ENCODE results near the gene C1orf141. TPM values are rescaled to one million over a fixed set of nuclear protein-coding genes. Genes with fewer than 3 reads are reported as not detected.

The C1orf141 gene
- total and polyA plus RNA-seq, 2 donors (not counting 3 experiments of a cell fraction or from before 2014, with no cell fraction given): not detected

DNA sequence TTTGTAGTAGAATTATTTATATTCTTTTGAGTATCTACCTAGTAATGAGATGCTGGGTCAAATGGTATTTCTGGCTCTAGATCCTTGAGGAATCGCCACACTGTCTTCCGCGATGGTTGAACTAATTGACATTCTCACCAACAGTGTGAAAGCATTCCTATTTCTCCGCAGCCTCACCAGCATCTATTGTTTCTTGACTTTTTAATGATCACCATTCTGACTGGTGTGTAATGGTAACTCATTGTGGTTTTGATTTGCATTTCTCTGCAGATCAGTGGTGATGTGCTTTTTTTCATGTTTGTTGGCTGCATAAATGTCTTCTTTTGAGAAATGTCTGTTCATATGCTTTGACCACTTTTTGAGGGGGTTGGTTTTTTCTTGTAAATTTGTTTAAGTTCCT is 16.2 kb upstream of the C1orf141 start:
- DNase-seq (ENCODE audit: low read depth, low spot score) (no peak), FAIRE-seq (no peak)
- Histone ChIP-seq H3K9me1 (replicated peaks; ENCODE audit: control insufficient read depth, extremely low read depth, insufficient read depth, low read length) (no peaks in the 10 kb centered on the region), H3K27ac (ENCODE audit: insufficient read depth, low read depth, low read length) (no peak overlapping the region), H3K36me3 (ENCODE audit: control insufficient read depth in 2 of 2, extremely low read depth in 1 of 2, insufficient read depth in 2 of 2, low read length in 2 of 2) (no peaks in the 10 kb centered on the region), H3K4me3 (replicated peaks in 1 of 3; ENCODE audit: insufficient read depth in 1 of 3, low read depth in 1 of 3, low read length in 3 of 3) (no peak overlapping the region), H3K79me2 (ENCODE audit: control insufficient read depth, insufficient read depth, low read length) (no peaks in the 10 kb centered on the region), H3K9me3 (replicated peaks; ENCODE audit: control insufficient read depth, insufficient read depth, low read length) (no peaks in the 10 kb centered on the region), H3K4me2 (ENCODE audit: insufficient read depth, low read length) (no peak overlapping the region), H3K4me1 (ENCODE audit: control insufficient read depth, extremely low read depth, insufficient read depth, low read length) (no peaks in the 10 kb centered on the region), H4K20me1 (replicated peaks; ENCODE audit: control insufficient read depth, extremely low read depth, insufficient read depth, low read length) (no peaks in the 10 kb centered on the region), H3K9ac (replicated peaks; ENCODE audit: extremely low read depth, insufficient read depth, low read length) (no peak overlapping the region), H3K27me3 (ENCODE audit: control insufficient read depth in 2 of 2, insufficient read depth in 2 of 2, low read length in 2 of 2) (peaks cover 0 to 5% of the 10 kb centered on the region in 2 experiments), H2AFZ (ENCODE audit: low read depth, low read length) (no peak overlapping the region)
- intact Hi-C loops (cut with micrococcal nuclease) (no loop called here), dilution Hi-C loops (cut with MboI; ENCODE audit: extremely low pct_ligation_motif_present, low sequenced_read_pairs) (no loop called here)
- POLR2A ChIA-PET: no interaction called here
- BruUV-seq (replicated peaks): no TSS peak
- no peak for TF ChIP-seq GATA2 (IDR thresholded peaks at IDR 0.05; ENCODE audit: insufficient read depth, insufficient read length, low read depth, low read length)
- TF ChIP-seq, protein P1, sequence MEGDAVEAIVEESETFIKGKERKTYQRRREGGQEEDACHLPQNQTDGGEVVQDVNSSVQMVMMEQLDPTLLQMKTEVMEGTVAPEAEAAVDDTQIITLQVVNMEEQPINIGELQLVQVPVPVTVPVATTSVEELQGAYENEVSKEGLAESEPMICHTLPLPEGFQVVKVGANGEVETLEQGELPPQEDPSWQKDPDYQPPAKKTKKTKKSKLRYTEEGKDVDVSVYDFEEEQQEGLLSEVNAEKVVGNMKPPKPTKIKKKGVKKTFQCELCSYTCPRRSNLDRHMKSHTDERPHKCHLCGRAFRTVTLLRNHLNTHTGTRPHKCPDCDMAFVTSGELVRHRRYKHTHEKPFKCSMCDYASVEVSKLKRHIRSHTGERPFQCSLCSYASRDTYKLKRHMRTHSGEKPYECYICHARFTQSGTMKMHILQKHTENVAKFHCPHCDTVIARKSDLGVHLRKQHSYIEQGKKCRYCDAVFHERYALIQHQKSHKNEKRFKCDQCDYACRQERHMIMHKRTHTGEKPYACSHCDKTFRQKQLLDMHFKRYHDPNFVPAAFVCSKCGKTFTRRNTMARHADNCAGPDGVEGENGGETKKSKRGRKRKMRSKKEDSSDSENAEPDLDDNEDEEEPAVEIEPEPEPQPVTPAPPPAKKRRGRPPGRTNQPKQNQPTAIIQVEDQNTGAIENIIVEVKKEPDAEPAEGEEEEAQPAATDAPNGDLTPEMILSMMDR (IDR thresholded peaks at IDR 0.05; ENCODE audit: extremely low read depth in 1 of 2, insufficient read depth in 1 of 2, low read depth in 1 of 2, low read length in 2 of 2): no peak
- TF ChIP-seq FOS (IDR thresholded peaks at IDR 0.05; ENCODE audit: borderline replicate concordance, insufficient read depth, low read length): no peak
- TF ChIP-seq POLR2A (IDR thresholded peaks at IDR 0.05; ENCODE audit: low read depth, low read length): no peak
- no peak for TF ChIP-seq EZH2 (IDR thresholded peaks at IDR 0.05; ENCODE audit: borderline replicate concordance, low read depth, low read length, severe bottlenecking)
- TF ChIP-seq JUN (IDR thresholded peaks at IDR 0.05; ENCODE audit: borderline replicate concordance, insufficient read depth, insufficient read length, low read depth): no peak
- no peak for TF ChIP-seq POLR2AphosphoS5 (IDR thresholded peaks at IDR 0.05; ENCODE audit: insufficient read depth, low read depth, low read length)
- no peak for TF ChIP-seq MYC (IDR thresholded peaks at IDR 0.05; ENCODE audit: low read depth, low read length)
- TF ChIP-seq, protein P2, sequence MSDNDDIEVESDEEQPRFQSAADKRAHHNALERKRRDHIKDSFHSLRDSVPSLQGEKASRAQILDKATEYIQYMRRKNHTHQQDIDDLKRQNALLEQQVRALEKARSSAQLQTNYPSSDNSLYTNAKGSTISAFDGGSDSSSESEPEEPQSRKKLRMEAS (IDR thresholded peaks at IDR 0.05; ENCODE audit: insufficient read depth, insufficient read length): no peak
- CTCF ChIA-PET: interaction anchor here (3.2 to 6.7 kb wide), 4 partner anchors 62 to 387 kb away, joined by 40 to 316 read pairs (median 86); no protein-coding TSS in a partner anchor

Data from endothelial cell of umbilical vein (primary cell).